Measurements from ENCODE around the gene ERLEC1.
A peak's percentile ranks its signal among the peaks of the same experiment; 100 is the strongest.
"Not testable (repeated sequence)": the region's sequence is repeated elsewhere in the genome, so short reads cannot be mapped to it uniquely, and the experiment has no call there.

Gene ERLEC1

GRCh38 chr2:53786705-53787613 is at the start of gene ERLEC1, which contains the start of gene ASB3:
Gene ERLEC1 (plus strand): TSS chr2:53787044. CDS start chr2:53787211, 167 bp downstream.
Gene ASB3 (minus strand): TSS chr2:53786953. CDS start chr2:53765572, 21,381 bp downstream.
- DNase-seq, result peak; percentile 88

GRCh38 chr2:53737091-53737490 is 49.8 kb upstream of the ERLEC1 start:
- DNase-seq, result no peak

GRCh38 chr2:53739032-53739431 is 47.8 kb upstream of the ERLEC1 start:
- DNase-seq, result no peak

DNA sequence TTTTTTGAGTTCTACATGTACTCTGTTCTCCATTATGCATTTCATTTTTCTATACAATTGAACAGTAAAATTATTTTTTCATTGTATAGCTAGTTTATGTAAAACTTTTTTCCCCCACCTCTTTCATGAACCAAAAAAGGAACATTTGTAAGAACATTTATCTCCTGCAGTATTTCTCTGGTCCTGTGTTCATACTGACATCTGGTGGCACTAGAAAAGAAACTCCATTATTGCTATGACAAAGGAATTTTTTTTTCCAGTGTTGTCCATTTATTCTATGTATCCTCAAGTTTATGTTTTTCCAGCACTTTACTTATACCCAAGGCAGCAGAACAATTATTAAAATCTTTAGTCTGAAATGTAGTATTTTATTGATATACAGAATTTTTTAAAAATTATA is 46.7 kb upstream of the ERLEC1 start:
- DNase-seq, result no peak

GRCh38 chr2:53744395-53745065 is 42.3 kb upstream of the ERLEC1 start:
- DNase-seq, result no peak

DNA sequence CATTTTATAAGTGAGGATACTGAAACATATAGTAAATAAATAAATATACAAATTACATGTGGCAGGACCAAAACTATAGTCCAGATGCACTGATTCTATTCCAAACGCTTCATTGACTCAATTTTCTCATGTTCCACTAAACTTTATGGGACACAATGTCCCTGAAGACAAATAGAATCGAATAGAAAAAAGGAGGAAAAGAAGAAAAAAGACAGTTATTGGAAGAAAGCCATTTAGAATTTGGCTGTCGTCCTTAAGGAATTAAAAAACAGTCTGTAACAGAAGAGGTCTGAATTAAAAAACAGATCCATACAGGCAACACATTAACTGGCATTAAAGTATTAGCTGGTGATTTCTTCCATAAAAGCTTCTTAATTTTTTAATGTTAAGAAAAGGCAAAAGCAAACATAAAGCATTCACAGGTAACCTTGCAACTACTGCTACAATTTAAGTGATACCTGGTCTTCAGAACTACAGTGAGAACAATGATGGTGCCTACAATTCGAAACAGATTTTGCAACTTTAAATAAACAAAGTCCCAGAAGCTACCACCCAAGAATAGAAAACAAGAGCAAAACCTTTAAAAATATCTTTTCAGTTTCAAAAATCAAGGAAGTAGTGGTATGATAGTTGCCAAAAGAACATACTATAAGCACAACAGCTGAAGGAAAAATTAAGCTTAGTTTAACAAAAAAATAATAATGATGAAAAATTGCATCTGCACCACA is 36.6 kb upstream of the ERLEC1 start:
- DNase-seq, result no peak

DNA sequence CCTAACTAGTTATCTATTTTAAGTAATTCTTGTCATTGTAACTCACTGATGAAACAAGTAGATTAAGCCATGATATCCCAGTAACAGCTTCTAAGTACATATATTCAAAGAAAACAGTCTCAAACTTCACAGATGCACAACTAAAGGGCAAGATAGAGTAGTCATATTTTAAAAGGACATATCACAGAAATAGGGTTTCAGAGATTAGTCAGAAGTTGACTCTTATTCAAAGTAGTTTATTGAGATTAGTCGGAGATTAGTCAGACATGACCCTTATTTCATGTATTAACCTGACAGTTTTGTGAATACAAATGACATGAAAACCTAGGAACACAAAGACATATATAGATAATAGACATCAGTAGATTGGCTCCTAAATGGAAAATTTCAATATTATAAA is 35.1 kb upstream of the ERLEC1 start:
- DNase-seq, result no peak

DNA sequence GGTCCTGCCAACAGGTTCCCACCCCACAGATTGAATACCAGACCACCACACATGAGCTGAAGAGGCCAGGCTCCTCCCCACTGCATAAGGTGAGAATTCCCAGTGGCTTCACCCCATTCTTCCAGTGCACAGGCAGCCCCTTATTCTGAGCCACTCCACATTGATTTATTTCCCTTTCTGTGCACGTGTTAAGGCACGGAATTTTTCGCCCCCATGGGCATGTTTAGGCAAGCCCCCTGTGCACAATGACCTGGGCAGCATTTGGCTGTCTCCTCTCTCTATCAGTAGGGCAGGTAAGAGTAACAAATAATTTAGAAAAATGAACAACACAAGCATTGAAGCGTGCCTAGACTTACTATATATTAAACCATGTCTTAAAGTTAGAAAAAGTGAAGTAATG is 34.5 kb upstream of the ERLEC1 start:
- DNase-seq, result no peak

DNA sequence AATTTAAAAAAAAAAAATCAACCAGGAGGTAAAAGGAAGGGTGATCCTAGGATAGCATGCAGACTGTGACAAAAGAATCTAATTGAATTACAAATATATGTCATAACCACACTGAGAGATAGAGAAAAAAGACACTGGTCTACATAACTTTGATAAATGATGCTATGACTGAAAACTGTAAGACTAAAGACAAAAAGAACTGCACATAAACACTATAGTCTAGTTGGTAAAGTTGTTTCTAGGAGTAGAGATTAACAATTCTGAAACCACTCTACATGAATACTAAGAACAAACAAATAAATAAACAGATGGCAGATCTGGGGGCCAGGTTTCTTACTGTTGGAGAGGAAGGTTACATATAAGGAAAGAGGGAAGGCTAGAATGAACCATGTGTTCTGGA is 33.8 kb upstream of the ERLEC1 start:
- no peak for DNase-seq

DNA sequence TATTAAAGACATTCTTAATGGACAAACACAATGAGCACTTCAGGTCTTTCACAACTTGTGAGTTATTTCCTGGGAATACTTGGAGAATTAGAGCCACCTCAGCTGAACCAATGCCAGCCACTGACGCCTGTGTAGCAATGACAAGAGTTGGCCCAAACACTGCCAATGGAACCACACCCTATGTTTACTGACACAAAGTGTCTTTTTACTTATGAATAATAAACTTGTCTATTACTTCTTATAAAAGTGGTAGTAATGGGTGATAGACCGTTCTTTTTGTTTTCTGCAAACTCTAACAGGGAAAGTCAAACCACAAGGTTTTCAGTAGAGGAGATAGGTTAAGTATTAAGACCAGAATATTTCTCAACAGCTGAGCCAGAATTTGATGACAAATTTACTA is 31.7 kb upstream of the ERLEC1 start:
- no peak for DNase-seq

- DNase-seq, result no peak
Measured at GRCh38 chr2:53756644-53757043, 30.2 kb upstream of the ERLEC1 start.

- DNase-seq, result not testable (repeated sequence)
Measured at GRCh38 chr2:53757206-53757605, 29.6 kb upstream of the ERLEC1 start.

- no peak for DNase-seq
Measured at GRCh38 chr2:53765767-53766166, 21.1 kb upstream of the ERLEC1 start.

DNA sequence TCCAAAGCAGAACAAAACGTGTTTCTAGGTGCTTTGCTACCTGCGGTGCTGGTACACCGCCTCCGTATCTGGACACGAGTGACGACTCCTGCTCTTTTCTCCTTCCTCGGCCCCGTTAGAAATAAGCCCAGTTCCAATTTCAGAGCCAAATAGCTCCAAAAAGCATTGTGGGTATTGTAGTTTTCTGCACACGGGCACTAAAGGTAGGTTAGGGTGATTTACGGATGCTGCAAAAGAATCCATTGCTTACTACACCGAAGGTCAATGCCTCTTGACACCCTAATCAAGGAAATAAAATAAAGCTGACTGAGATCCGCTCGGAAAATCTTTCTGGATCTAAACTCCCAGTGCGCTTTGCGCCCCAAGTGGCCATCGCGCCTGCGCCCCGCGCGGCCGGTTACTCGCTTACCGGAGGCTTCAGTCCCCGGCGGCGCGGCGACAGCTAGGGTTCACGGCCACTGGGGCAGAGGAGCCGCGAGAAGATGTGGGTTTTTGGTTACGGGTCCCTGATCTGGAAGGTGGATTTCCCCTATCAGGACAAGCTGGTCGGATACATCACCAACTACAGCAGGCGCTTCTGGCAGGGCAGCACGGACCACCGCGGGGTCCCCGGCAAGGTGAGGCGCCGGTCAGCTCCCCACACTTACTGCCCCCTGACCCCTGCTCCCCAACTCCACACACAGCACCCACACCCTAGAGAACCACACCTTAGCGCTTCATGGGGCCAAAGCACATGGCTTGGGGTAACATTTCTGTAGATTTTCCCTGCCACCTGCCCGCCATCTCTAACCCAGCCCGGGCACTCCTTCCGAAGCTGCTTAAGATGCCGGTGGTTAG is 19.2 kb upstream of the ERLEC1 start, which contains the start of gene CHAC2:
Gene CHAC2 (plus strand): TSS at position 400 of the 837 bp plus-strand sequence. CDS start 83 bp downstream, at position 483.
- DNase-seq, result peak; percentile 90

GRCh38 chr2:53768242-53768542 is 18.7 kb upstream of the ERLEC1 start:
- peak; percentile 72 for DNase-seq

DNA sequence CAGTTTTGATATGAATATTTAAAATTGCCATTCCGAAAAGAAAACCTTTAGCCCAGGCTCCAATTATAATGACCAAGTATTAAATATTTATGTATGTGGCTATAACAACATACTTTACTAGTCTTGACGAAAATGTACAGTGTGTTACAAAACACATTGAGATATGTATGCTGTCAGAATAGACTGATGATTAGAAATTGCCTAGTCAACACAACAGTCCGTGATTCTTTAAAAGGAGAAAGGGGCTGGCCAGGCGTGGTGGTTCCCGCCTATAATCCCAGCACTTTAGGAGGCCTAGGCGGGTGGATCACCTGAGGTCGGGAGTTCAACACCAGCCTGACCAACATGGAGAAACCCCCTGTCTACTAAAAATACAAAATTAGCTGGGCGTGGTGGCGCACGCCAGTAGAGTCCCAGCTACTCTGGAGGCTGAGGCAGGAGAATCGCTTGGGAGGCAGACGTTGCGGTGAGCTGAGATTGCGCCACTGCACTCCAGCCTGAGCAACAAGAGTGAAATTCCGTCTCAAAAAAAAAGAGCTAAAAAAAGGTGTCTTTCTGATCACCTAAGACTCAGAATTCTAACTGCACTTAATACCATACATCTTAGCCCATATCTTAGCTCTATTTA is 17.4 kb upstream of the ERLEC1 start:
- no peak for DNase-seq

DNA sequence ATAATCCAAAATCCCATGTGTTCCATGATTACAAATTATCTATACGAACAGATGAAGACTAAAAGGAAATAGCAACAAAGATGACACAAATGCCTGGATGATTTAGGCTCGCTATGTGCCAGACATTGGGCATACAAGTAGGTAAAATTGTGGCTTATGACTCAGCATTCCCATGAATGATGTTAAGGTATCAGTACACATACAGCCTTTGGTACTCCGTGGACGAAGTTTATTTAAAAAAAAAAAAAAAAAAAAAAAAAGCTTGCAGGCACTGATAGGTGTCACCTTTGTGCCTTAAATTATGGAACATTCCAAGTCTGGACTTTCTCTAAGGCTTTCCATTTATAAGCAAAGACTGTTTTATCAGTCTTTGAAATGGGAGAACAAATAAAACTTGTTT is 16.6 kb upstream of the ERLEC1 start:
- DNase-seq, result no peak

DNA sequence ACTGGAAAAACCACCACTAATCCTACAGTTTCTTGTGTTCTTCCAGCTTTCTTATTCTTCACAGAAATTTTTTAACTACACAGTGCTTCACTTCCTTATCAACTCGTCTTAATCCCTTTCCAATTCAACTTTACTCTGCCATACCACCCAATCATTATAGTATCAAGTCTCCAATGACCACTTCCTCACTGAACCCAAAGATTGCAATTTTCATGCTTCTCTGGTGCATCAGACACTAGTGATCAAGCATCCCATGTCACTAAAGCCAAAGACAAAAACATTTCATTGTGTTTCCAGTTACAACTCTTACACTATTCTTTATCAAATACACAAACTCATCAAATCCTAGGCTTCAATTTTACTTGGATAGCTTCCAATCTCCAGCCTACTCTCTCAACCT is 9.7 kb upstream of the ERLEC1 start:
- DNase-seq, result no peak

DNA sequence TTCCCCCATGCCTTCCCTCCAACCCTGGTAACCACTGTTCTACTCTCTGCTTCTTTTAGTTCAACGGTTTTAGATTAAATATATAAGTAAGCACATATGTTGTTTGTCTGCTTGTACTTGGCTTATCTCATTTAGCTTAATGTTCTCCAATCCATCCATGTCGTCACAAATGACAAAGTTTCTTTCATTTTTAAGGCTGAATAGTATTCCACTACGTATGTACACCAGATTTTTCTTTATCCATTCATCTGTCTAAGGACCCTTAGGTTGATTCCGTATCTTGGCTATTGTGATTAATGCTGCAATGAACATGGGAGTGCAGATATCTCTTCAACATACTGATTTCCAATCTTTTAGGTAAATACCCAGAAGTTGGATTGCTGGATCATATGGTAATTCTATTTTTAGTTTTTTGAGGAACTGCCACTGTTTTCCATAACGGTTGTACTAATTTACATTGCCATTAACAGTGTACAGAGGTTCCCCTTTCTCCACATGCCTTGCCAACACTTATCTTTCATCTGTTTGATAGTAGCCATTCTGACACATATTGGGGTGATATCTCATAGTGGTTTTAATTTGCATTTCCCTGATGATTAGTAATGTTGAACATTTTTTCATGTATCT is 8.2 kb upstream of the ERLEC1 start:
- DNase-seq, result no peak

DNA sequence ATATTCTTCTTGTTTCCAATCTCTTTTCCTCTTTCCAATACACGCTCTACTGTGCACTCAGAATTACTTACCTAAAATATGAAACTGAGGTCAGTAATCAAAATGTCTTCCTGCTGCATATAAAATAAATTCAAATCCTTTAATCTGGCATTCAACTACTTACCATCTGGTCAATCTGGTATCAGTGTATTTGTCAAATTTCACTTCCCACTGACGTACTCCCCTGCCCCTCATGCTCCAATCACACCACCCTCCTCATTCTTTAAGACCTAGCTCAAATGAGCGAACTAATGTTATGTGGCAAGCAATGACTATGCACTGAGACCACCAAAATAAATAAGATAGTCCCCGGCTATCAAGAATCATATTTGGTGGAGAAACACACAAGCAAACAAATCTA is 6.8 kb upstream of the ERLEC1 start:
- no peak for DNase-seq

- DNase-seq, result no peak
Measured at GRCh38 chr2:53782676-53783075, 4.2 kb upstream of the ERLEC1 start.

DNA sequence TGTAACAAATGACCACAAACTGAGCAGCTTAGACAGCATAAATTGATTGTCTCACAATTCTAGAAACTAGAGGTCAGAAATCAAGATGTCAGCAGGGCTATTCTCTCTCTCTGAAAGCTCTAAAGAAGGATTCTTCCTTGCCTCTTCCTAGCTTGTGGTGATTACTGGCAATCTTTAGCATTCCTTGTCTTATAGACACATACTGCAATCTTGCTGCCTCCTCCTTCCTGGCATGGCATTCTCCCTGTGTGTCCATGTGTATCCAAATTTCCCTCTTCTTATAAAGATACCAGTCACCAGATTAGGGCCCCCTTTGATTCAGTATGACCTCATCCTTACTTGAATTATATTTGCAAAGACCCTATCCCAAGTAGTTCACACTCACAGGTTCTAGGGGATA is 2.4 kb upstream of the ERLEC1 start:
- no peak for DNase-seq

Data from RPMI8226 (cell line).